NCI-H2196 treated with DMSO at 0.1 percent for 48 hours (cell line): Measurements from ENCODE around the gene TPO.

ENCODE experiments used
- DNase-seq: peaks from one replicate; lab custom pipeline; 2025; ENCODE audit not compliant: unreplicated experiment; lab: John Stamatoyannopoulos, UW

The TPO gene

GRCh38 chr2:1440581-1440980 is 27.3 kb downstream of the TPO start:
- no peak for DNase-seq

- DNase-seq, result no peak
Observed at GRCh38 chr2:1446301-1446700, 33.0 kb downstream of the TPO start.

- no peak for DNase-seq
Observed at GRCh38 chr2:1448009-1448408, 34.7 kb downstream of the TPO start.

- no peak for DNase-seq
Observed at GRCh38 chr2:1450915-1451314, 37.7 kb downstream of the TPO start.

- DNase-seq, result no peak
Observed at GRCh38 chr2:1451422-1451821, 38.2 kb downstream of the TPO start.

GRCh38 chr2:1453561-1453960 is 40.3 kb downstream of the TPO start:
- DNase-seq, result no peak

- DNase-seq, result no peak
Observed at GRCh38 chr2:1454346-1454745, 41.1 kb downstream of the TPO start.

- DNase-seq, result no peak
Observed at GRCh38 chr2:1455466-1455865, 42.2 kb downstream of the TPO start.

- no peak for DNase-seq
Observed at GRCh38 chr2:1458432-1458831, 45.2 kb downstream of the TPO start.

GRCh38 chr2:1459727-1460126 is 46.5 kb downstream of the TPO start:
- no peak for DNase-seq

- no peak for DNase-seq
Observed at GRCh38 chr2:1460851-1461418, 47.7 kb downstream of the TPO start.

- no peak for DNase-seq
Observed at GRCh38 chr2:1461507-1462390, 48.5 kb downstream of the TPO start.

GRCh38 chr2:1462994-1463393 is 49.7 kb downstream of the TPO start:
- DNase-seq, result no peak

- no peak for DNase-seq
Observed at GRCh38 chr2:1472350-1472749, 59.1 kb downstream of the TPO start.

- DNase-seq, result no peak
Observed at GRCh38 chr2:1476617-1477195, 63.4 kb downstream of the TPO start.

- DNase-seq, result no peak
Observed at GRCh38 chr2:1477196-1478040, 64.2 kb downstream of the TPO start.

GRCh38 chr2:1478311-1479305 is 65.3 kb downstream of the TPO start:
- DNase-seq, result no peak

GRCh38 chr2:1479346-1479745 is 66.1 kb downstream of the TPO start:
- DNase-seq, result no peak

- DNase-seq, result no peak
Observed at GRCh38 chr2:1480671-1481076, 67.4 kb downstream of the TPO start.
